GM21423 (cell line): Measurements from ENCODE around the gene GINS2.

Source experiments
- ATAC-seq: cut with Tn5 transposase; IDR thresholded peaks from one replicate; pipeline ENCODE4 v1.9.1; 2021; ENCODE audit warnings: mild to moderate bottlenecking, moderate library complexity; ENCODE audit not compliant: unreplicated experiment

The GINS2 gene

DNA sequence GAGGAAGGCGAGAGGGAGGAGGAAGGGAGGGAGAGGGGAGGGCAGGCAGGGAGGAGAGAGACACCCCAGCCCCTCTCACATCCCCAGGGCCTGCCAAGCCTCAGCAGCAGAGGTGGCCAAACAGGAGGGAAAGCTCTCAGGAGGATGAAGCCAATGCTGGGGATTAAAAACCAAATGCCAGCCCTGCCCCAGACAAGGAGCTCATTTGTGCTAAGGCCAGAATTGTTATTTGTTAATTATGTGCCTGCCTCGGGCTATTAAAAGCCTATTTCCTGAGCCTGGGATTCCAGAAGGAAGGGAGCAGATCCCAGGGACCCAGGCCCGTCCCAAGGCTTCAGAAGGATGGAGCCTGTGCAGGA is 27.9 kb upstream of the GINS2 start:
- ATAC-seq: no peak

DNA sequence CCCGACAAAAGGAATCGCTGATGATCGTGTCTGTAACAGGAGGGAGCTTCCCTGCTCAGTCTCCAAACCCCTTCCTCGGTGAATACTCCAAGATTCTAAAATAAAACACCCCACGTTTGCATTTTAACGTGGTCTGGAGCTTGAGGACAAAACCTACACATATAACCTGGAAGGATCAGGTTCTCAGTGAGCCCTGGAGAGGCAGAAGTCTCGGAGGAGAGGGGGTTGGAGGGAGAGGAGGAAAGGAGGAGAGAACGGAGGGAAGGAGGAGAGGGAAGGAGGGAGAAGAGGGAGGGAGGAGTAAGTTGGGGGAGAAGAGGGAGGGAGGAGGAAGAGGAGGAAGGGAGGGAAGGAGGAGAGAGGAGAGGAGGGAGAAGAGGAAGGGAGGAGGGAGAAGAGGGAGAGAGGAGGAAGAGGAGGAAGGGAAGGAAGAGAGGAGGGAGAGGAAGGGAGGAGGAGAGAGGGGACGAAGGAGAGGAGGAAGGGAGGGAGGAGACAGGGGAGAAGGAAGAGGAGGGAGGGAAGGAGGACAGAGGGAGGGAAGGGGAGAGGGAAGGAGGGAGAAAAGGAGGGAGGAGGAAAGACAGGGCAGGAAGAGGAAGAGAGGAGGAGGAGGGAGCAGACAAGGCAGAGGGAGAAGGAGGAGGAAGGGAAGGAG is 27.4 kb upstream of the GINS2 start:
- ATAC-seq: no peak

DNA sequence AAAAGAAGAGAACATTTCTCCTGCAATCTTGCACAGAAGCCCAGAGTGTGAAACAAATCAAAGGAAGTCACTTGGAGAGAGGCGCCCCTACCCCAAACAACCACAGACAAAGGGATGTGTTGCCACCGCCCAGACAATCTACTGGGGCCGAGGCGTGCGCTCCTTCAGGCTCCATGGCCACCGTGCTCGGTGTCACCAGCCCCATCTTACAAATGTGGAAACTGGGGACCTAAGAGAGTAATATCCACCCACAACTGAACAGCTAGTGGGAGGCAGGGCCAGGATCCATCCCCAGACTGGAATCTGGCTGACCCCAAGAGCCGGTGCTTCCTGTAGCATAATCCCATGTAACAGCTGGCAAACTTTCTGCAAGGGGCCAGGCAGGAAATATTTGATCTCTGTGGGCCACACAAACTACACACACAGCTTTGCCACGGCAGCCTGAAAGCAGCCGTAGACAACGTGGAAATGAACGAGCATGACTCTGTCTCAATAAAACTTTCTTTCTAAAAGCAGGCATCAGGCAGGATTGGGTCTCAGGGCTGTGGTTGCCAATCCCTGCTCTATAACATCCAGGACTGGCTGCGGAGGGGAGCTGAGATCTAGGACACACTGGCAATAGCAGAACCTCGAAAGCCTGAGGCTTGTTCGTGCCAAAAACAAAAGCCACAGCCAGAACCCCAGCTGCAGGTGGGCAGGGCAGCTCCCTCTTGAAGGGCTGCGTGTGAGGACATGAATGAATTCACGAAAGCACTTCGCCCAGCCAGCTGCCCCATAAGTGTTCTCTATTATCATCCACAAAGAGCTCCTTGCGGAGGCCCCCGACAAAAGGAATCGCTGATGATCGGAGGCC is 26.6 kb upstream of the GINS2 start:
- ATAC-seq: no peak

DNA sequence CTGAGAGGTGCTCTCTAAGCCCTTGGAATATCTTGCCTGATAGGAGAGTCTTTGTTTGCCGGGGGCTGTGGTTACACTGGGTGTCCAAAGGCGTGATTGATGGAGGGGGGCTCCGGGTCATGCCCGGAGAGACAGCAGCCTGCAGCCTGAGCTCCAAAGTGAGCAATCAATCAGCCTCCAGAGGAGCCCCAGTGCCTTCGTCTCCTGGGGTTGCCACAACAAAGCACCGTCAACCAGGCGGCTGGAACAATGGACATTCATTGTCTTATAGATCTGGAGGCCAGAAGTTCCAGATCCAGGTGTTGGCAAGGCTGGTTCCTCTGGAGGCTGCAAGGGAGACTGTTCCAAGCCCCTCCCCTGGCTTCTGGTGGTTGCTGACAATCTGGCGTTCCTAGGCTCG is 24.0 kb upstream of the GINS2 start:
- no peak for ATAC-seq

DNA sequence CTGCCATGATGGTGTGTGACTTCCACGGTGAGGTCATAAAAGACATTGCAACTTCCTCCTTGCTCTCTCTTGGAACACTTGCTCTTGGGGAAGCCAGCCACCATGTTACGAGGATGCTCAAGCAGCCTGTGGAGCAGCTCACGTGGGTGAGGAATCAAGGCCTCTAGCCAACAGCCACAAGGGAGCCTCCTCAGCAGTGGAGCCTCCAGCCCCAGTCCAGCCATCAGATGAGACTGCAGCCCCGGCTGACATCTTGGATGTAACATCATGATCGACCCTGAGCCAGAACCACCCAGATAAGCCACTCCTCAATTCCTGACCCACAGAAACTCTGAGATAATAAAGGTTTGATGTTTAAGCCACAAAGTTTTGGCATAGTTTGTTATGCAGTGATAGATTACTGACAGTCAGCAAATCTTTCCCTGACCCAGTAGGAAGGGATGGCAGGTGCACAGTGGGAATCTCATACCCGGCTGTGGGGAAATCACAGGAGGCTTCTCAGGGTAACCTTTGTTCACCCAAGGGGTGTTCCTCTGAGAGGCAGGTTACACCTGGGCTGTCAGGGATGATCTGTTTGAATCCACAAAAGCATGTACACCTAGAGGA is 23.3 kb upstream of the GINS2 start:
- ATAC-seq: no peak

DNA sequence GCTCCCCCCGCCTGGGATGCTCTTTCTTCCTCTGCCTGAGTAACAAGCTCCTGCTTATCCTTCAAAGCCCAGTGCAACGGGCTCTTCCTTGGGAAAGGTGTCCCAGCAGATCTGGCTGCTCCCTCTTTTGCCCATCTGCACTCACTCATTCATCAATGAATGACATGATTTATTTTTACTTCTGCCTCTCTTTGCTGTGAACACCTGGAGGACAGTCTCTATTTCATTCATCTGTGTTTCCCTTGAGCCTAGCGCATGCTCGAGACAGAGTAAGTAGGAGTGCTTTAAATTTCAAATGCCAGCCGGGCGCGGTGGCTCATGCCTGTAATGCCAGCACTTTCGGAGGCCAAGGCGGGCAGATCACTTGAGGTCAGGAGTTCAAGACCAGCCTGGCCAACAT is 22.0 kb upstream of the GINS2 start:
- ATAC-seq: no peak

DNA sequence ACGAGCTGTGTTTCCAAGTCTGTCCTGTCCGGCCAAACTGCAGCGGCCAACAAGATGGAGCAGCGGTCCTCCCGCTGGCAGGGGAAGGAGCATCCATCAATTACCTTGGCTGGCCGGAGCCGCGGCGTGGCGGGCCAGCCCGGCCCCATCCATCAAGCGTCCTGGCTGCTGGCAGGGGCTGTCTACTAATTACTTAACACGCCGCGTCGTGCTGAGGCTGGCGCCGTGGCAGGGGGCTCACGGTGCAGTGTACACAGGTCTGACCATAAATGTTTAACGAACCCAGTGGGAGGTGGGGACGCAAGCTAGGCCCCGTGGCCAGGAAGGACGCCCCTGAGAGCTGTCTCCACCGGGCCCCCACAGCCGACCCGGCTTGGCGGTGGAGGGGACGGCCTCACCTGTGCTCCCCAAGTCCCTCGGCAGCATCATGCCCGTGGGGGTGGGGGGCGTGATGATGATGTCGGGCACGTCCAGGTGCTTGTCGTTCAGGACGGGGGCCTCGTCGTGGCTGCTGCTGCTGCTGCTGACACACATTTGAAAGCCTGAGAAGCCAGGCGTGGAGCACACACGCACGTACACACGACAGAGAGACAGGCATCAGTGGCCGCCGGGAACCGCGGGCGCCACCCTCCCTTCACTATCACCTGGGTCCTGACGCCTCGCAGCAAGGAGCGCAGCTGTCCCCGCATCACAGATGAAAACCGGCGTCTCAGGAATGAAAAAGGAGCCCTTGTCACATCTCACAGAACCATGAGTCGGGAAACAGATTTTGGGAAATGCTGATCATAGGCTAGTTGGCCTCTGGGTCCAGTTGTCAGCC is 21.2 kb upstream of the GINS2 start:
- no peak for ATAC-seq

DNA sequence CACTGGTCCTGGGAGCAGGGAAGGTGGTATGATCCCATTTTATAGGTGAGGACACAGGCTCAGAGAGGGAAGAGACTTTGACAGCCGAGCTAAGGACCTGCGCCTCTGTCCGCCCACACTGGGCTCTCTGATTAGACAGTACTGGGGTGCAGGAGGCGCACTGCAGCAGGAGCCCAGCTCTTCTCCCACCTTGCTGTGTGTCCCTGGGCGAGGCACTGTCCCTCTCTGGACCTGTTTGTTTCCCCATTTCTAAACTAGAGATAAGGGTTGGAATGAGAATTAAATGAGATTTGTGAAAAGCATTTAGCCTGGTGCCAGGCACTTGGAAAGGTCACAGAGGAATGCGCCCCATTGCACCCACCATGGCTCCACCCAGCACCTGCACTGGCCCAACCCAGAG is 19.6 kb upstream of the GINS2 start:
- no peak for ATAC-seq

DNA sequence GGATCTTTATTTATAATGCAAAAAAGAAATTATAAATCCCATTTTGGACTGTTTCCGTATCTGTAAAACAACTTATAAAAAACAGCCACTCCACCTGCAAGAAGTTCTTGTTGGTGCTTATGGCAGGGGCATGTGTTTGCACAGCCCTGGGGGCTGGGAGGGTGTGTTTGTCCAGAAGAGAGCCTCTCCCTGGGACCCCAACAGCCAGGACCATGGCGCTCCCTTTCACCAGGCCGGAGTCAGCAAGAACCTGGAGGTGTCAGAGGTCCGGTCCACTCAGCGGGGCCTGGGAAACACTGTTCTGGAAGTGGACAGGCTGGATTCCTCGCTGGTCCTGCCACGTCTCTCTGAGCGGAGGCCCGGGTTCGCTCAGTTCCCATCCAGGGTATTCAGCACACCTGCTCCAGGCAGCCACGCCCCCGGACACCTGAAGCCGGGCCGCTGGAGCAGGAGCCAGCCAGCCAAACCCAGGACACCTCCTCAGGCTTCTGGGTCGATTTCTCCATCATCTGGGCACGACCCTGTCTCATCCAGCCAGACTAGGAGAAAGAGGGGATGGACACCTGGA is 18.9 kb upstream of the GINS2 start:
- no peak for ATAC-seq

DNA sequence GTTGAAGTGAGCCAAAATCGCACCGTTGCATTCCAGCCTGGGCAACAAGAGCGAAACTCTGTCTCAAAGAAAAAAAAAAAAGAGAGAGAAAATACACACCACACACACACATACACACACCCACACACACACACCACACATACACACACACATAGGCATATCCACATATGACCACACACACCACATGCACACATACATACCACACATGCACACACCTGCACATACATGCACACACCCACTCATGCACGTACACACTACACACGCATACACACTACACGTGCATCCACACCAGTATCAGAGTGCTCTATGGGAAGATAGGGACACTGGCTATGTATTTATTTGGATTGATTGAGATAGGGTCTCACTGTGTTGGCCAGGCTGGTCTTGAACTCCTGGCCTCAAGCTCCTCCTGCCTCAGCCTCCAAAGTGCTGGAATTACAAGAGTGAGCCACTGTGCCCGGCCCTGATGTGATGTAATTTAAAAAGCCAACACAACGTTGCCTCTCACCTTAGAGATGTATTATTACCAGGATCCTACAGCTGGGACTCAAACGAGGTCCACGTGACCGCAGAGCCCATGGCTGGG is 17.8 kb upstream of the GINS2 start:
- ATAC-seq: no peak

DNA sequence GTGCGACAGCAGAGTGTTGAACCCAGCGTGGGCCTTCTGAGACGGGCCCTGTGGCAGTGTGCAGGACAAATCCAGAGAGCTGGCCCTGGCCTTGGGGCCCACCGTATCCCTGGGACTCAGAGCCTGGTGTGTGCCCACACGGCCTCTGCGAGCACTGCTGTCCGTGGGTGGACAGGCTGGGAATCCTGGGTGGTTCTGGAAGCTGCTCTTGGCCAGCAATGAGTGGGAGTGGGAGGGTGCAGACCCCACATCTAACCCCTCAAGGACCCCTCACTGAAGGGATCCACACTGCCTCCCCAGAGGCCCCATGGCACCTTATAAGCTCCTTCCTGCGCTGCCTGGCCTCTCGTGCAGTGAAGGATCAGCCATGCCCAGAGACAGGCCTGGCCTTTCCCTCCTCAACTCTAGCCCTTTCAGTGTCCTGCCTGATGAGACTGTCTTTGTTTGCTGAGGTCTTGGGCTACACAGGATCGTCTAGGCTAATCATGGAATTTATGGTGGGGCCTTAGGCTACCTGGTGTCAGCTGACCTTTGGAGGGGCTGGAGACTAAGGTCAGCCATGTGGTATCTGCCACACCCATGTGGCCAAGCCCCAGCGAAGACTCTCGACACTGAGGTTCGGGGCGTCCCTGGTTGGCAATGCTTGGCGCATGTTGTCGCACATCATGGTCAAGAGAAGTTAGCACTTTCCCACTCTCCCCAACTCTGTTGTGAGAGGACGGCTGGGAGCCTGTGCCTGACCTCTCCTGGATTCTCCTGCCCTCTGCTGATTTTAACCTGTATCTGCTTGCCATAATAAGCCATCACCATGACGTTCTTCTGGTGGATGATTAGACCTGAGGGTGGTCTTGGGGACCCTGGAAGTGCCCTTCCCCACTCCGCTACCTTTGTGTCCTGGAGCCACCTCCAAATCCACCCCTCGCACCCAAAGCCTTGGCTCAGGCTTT is 16.4 kb upstream of the GINS2 start:
- no peak for ATAC-seq

DNA sequence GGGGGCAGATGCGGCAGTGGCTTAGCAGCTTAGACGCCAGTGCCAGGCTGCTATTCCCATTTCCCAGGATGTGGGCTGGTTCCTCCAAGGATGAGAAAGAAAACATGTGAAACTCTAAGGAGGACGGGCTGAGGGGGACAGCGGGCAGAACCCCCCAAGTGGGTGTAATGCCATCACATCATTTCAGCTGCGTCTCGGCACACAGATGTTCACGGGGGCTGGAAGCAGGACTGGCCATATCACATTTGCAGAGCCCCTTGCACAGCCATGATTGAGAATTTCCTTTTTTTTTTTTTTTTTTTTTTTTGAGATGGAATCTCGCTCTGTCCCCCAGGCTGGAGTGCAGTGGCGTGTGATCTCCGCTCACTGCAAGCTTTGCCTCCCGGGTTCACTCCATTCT is 15.3 kb upstream of the GINS2 start:
- no peak for ATAC-seq

DNA sequence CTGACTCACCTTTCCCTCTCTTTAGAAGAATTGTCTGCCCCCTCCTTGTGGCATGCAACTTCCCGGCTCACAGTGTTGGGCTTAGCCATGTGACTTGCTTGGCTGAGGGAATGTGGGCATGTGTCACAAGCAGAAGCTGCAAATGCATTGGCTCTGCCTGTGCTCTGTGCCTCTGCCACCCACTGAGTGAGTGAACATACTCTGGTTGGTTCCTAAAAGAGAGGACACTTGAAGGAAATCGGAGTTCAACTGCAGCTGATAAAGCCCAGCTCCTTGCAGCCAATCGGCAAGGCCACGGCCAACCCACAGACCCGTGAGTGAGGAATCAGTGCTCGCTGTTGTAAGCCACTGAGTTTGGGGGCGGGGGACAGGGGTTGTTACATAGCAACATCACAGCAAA is 10.9 kb upstream of the GINS2 start:
- no peak for ATAC-seq

DNA sequence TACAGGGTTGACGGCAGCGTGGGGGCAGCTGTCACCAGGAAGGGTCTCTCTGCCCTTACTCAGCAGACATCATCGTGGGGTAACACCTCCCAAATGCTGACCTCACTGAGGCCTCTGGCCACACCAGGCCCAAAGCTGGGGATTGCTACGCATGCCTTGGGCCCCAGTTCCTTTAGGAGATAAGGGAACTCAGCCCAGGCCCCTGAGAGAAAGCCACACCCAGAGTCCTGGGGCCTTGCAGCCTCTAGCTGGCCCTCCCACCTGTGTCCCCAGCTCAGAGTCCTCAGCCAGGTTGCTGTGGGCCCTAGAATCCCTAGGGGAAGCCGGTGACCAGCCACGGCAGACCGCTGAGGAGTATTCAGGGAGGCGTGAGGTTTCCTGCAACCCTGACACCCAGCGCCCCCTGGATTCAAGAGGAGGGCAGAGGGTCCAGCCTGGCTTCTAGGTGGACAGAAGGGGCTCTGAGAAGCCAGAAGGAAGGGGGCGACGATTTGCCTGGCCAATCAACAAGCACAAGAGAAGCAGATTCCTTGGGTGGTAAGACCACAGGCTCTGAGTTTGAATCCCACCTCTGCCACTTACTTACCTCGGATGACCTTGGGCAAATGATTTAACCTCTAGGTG is 10.3 kb upstream of the GINS2 start:
- ATAC-seq: no peak

DNA sequence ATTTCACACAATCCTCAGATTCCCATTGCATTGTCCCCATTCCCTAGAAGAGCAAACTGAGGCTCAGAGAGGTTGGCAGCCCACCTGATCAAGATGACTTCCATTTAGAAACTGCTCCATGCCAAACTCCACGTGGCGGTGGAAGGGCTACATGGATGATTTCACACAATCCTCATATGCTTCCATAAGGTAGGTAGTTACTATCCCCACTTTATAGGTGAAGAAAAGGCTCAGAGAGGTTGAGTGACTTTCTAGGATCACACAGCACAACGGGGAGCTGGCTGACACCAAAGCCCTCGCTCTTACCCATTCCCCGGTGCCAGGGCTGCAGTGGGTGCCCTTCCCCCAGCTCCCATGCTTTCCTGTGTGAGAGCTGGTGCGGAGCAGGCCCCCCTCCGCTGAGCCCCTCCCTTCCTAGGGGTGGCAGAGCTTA is 9.7 kb upstream of the GINS2 start:
- no peak for ATAC-seq

DNA sequence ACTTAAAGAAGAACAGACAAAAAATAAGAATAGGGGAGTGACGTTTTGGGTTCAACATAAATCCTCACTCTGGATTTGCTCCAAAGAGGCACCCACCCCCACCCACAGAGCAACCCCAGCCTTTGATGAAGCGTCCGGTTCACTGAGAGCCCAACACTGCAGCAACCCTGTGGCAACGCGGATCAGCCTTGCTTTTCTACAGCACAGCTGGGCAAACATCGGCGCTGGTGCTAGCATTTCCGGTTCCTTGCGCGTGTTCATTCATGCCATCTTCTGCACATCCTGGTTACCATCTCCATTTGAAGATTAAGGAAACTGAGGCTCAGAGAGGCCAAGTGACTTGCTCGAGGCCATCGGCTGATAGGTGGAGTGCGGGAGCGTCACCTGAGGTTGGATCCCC is 8.7 kb upstream of the GINS2 start:
- ATAC-seq: no peak

DNA sequence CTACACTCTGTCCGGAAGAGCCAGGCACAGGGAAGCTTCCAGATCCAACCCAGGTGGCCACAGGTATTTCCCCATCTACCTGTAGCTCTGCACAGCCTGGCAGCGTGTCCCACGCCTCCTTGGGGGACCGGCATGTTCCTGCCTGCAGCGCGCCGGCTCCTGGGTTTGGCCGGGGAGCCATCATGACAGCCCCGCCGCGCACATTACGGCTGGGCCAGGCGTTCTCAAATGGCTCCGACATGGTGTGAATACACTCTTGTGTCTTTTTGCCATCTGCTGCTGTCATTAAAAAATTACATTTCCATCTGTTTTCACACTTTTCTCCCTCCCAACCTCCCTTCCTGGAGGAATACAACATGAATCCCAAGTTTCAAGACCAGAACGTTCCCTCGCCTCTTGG is 8.0 kb upstream of the GINS2 start:
- ATAC-seq: no peak

DNA sequence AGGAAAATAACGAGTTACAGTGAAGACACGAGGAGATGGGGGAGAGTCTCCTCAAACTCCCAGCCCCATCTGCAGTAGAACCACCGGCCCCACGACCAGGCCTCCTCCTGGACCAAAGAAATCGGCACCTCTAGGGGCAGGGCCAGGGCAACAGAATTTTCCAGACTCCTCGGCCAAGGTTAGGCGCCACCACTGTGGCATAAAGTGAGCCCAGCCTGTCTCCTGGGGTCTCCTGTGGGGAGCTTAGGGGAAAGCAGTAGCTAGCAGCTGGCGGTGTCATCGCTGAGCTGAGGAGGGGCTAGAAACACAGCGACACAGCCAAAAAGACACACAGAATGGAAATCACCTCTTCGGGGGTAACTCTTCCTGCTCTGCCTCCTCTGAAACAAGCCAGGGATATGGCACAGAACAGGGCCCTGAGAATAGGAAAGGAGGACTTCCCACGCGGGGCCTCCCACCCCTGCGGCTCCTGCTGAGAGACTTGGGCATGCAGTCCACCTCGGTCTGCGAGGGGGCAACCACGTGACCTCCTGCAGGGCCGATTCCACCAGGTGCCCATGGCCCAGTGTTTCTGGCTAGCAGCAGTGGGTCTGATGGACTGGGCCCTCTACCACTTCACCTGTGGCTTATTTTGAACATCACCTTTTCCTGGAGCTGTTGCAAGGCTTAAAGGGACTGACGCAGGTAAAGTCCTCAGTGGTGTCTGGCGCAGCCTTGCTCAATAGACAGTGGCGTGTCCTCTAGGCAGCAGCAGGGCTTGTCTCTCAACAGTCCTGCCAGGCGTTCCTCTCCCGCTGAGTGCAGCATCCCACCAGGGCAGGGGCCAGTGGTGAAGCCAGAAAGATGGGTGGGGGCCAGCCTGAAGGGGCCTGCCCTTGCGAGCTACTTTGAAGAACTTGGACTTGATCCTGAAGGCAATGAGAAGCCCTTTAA is 6.7 kb upstream of the GINS2 start:
- no peak for ATAC-seq
